ENCODE measurements around the gene AADAC.

GRCh38 chr3:151777880-151778279 lies 36.0 kb upstream of the AADAC start:
- TF ChIP-seq CTCF (IDR thresholded peaks at IDR 0.05) (no peak), POLR2A (IDR thresholded peaks at IDR 0.05) (no peak)

Data from lower leg skin (tissue), 3 donors.